NCI-H146 treated with DMSO at 0.1 percent for 48 hours (cell line): Measurements from ENCODE around the gene SERPINA5.
"Not testable (repeated sequence)": the region's sequence is repeated elsewhere in the genome, so short reads cannot be mapped to it uniquely, and the experiment has no call there.

Experiments used
- DNase-seq: peaks from one replicate; lab custom pipeline; 2025; ENCODE audit not compliant: unreplicated experiment; lab: John Stamatoyannopoulos, UW

Gene SERPINA5

GRCh38 chr14:94598816-94599655 lies 17.8 kb downstream of the SERPINA5 start:
- no peak for DNase-seq

DNA sequence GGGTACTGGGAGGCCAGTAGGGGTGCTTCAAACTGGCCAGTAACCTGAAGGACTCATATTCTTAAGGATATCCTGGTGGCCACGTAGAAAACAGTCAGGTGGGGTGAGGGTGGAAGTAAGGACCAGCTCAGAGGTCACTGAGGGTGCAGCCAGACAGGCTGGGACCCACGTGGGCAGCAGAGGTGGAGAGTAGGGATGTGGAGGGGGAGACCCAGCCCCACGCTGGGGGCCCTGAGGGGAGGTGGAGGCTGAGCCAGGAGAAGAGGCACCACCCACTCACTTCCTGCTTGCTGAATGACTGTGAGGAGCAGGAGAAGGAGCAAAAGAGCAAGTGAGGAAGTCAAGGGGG lies 18.4 kb downstream of the SERPINA5 start:
- DNase-seq: no peak

DNA sequence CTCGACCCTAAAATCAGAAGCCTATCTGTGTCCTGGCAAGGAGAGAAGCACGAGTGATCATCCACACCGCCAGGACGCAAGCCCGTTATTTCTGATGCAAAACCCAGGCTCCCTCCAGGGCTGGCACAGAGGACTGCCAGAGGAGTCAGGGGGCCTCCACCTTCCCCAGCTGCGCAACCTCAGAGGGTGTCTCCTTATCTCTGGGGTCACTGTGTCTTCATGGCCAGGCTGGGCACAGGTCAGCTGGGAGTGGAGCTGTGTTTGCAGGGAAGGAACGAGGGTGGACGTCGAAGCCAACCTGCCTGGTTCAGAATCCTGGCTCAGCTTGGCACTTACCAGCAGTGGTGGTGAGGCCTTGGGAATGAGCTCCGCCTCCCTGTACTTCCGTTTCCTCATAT lies 18.9 kb downstream of the SERPINA5 start:
- DNase-seq: no peak

DNA sequence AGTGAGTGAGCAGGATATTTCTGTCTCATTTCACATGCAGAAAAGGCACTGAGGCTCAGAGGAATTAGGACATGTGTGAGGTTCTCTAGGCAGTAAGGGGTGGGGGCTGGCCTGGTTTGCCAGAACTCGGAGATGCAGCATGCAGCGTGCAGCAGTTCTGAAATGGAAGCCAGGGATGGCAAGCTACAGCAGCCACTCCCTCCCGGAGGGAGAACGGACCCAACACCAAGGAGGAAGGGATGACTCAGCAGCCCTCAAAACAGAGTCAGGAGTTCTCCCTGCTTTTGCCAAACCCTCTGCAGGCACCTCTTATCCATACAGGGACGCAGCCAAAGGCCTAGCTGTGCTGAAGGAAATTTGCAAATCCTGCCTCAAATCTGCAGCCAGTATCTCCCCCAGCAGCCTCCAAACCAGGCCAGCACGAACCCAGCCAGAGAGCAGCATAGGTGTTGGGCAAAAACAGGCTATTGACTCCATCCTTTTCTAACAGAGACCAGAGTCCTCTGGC lies 20.7 kb downstream of the SERPINA5 start:
- no peak for DNase-seq

DNA sequence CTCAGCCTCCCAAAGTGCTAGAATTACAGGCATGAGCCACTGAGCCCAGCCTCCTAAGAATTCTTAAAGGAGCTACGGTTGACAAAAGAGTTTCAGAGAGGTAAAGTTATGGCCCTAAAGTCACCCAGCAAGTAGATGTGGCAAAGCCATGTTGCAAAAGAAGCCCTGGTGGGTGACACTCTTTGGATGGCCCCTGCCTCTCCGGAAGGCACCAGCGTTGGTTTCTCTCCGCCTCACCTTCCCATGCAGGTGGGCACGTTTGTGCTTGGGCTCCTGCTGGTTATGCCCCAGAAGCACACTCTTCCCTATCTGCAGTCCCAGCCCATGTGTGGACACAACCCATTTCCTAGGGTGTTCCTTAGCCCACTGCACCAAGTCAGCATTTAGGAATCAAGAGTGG lies 21.5 kb downstream of the SERPINA5 start:
- no peak for DNase-seq

DNA sequence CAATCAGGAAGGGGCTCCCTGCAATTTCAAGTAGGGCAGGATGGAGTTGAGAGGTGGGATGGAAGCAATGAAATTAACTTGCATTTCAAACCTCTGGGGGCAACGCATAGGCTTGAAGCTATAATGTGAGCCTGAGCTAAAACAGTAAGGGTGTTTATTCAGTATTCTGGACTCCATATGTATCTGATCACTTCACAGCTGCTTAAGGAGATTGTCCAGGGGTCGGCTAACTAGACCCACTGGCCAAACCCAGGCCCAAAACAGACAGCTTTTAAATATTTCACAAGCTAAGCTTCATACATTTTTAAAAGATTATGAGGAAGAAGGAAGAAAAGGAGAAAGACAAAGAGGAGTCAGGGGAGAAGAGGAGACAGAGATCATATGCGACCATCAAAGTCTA lies 24.1 kb downstream of the SERPINA5 start:
- DNase-seq: no peak

- not testable (repeated sequence) for DNase-seq
Measured at GRCh38 chr14:94608966-94609365, 27.7 kb downstream of the SERPINA5 start.

DNA sequence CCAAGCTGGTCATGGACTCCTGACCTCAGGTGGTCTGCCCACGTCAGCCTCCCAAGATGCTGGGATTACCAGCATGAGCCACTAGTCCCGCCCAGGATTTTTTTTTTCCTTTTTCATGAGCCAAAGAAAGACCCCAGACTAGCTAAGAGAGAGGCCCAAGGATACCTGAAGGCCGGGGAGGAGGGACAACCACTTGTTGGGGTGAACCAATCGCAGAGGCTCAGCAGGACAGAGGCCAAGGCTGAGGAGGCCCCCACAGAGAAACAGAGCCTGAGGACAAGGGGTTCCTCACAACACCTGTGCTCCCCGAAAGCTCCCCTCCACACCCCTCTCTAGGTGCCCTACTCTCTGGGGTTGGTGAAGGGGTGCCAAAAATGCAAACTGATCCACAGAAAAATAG lies 30.0 kb downstream of the SERPINA5 start:
- DNase-seq: no peak

GRCh38 chr14:94612174-94612573 lies 30.9 kb downstream of the SERPINA5 start, which contains the start of gene SERPINA3:
TSS of gene SERPINA3 (plus strand) at chr14:94612391. CDS start at chr14:94614442, 2,051 bp downstream.
- no peak for DNase-seq

GRCh38 chr14:94612580-94613554 lies 31.6 kb downstream of the SERPINA5 start:
- DNase-seq: no peak

DNA sequence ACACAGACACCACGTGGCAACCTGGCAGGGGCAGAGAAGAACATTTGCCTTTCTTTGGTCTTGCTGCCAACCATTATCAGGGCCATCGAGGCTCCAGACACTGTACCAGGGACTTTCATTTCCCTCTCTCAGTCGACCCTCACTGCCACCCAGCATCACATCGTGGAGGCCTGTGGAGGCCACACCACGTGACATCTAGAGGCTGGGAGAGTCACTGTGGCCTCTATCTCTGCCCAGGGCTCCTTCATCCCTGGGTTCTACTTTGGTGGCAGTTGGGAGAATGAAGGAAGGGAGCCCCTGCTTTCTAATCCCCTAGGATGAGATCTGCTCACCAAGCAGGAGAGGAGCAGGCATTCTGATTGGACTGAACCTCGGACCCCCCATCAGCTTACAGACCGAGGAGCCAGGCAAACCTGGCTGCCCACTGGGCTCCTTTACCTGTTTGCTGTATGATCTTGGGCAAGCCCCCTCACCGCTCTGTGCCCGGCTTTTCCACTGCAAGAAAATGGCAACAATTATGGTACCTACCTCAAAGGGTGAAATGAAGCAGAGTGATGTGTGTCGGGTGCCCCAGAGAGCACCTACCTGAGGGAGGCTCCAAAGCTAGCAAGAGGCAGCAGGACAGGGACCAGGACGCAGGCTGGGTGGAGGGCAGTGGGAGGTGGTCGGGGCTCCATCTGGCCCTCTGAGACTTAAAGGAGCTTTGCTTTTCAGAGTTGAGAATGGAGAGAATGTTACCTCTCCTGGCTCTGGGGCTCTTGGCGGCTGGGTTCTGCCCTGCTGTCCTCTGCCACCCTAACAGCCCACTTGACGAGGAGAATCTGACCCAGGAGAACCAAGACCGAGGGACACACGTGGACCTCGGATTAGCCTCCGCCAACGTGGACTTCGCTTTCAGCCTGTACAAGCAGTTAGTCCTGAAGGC lies 32.8 kb downstream of the SERPINA5 start:
- no peak for DNase-seq

DNA sequence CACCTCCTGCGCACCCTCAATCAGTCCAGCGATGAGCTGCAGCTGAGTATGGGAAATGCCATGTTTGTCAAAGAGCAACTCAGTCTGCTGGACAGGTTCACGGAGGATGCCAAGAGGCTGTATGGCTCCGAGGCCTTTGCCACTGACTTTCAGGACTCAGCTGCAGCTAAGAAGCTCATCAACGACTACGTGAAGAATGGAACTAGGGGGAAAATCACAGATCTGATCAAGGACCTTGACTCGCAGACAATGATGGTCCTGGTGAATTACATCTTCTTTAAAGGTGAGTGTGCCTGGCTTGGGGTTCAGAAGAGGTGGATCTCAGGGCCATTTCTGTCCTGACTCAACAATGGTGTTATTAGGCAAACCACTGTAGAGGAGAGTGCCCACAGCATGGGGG lies 33.6 kb downstream of the SERPINA5 start:
- DNase-seq: no peak

DNA sequence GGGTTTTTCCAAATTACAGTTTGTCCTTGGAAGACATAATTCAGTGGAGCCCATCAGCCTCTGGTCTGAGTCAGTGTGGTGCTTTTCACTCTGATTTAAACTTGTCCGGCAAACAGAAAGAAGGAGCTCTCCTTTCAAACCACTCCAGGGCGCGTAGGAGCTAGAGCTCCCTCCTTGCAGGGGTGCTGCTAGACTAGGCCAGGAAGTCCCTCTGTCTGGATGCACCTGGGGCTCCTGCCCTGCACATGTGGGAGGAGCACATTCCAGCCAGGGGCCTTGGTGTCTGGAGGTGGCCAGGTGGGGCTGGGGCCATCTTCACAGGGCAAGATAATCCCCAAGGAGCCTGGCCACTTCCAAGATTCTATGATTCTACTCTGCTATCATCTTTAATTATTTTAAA lies 34.0 kb downstream of the SERPINA5 start:
- no peak for DNase-seq

DNA sequence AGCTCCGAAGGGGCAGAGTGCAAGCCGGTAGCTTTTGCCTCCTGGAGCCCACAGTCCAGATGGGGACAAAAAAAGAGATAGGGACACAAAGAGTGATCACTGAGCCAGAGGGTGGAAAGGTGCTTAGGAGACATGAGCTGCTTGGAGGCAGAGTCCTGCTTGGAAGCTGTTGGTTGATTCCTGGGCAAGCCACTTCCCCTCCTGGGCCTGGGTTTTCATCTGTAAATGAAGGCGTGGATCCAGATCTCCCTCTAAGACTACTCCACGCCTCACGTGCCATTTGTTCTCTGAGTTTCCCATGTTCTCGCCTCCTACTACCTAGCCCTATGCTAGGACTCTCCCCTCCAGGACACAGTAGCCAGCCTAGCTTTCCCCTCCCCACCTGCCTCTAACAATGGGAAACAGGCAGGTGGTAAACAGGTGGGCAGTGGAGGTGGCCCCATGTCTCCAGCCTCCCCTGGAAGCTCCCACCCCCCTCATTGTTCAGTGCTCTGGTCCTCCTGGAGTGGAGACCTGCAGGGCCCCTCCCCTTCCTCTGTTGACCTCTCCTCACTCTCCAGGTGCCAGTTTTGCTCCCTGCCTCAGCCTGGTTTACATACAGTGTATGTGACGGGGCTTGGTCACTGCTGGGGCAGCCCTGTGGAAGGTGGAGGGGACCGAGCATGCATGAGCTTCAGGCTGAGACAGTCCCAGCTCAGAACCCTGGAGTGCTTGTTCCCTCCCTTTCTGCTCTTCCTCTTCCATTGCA lies 34.8 kb downstream of the SERPINA5 start:
- DNase-seq: no peak

GRCh38 chr14:94617366-94617941 lies 36.2 kb downstream of the SERPINA5 start:
- DNase-seq: no peak

- no peak for DNase-seq
Measured at GRCh38 chr14:94617988-94618822, 37.0 kb downstream of the SERPINA5 start.

GRCh38 chr14:94619297-94619696 lies 38.1 kb downstream of the SERPINA5 start:
- no peak for DNase-seq

DNA sequence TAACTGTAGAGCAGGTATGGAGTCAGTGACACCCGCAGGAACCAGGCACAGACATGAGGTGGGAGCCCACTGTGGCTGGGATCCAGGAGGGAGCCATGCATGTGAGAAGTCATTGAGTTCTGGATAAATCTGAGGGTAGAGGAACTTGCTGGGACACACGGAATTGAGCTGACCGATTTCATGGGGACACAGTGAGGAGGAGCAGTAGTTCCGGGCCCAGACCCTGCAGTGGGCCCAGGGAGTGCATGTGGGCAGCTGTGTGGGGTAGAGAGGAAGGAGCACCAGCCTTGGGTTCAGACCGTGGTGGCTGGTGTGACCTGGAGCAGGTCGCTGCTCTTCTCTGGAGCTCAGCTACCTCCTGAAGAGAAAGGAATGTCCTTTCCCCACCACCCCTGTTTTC lies 39.4 kb downstream of the SERPINA5 start:
- DNase-seq: no peak
